HL-60 (cell line): ENCODE results near the gene CNTN6.

ENCODE experiments used
- DNase-seq, 2 experiments: peaks; one replicate each; pipeline ENCODE4 v3.0.0-alpha.2; 2010 to 2020; ENCODE audit warnings: low read depth in 1 of 2, low spot score in 1 of 2
- H3K27ac ChIP-seq: fragments of 250-450 bp; sonication (Bioruptor Pico); replicated peaks from 2 replicates; pipeline ENCODE4 v1.5.1; 2020; ENCODE audit warnings: mild to moderate bottlenecking, moderate library complexity
- H3K27me3 ChIP-seq: fragments of 250-450 bp; sonication (Bioruptor Pico); 2 replicates; pipeline ENCODE4 v1.5.1; 2021; ENCODE audit warnings: mild to moderate bottlenecking, moderate library complexity; ENCODE audit not compliant: insufficient read depth, poor library complexity, severe bottlenecking
- H3K4me3 ChIP-seq: replicated peaks from 2 replicates; pipeline ENCODE4 v1.5.1; 2011; ENCODE audit warnings: mild to moderate bottlenecking, control low read depth, low read length; ENCODE audit not compliant: insufficient read depth
- GABPA ChIP-seq: IDR thresholded peaks from 2 replicates; pipeline ENCODE4 v1.6.1; 2012; ENCODE audit warnings: low read depth
- POLR2AphosphoS5 ChIP-seq: IDR thresholded peaks from 2 replicates; pipeline ENCODE4 v1.6.1; 2012; ENCODE audit warnings: low read depth
- SPI1 ChIP-seq: IDR thresholded peaks from 2 replicates; pipeline ENCODE4 v1.6.1; 2012; ENCODE audit warnings: low read depth, mild to moderate bottlenecking, borderline replicate concordance
- TF ChIP-seq, protein P1 (sequence below): IDR thresholded peaks from one replicate; pipeline ENCODE4 v1.5.1; 2011; ENCODE audit warnings: low read length, control low read depth, inconsistent platforms; ENCODE audit not compliant: insufficient read depth
- TF ChIP-seq, protein P2 (sequence below): IDR thresholded peaks from 2 replicates; pipeline ENCODE4 v1.6.1; 2012; ENCODE audit warnings: low read depth; ENCODE audit not compliant: insufficient replicate concordance

CNTN6 gene

DNA sequence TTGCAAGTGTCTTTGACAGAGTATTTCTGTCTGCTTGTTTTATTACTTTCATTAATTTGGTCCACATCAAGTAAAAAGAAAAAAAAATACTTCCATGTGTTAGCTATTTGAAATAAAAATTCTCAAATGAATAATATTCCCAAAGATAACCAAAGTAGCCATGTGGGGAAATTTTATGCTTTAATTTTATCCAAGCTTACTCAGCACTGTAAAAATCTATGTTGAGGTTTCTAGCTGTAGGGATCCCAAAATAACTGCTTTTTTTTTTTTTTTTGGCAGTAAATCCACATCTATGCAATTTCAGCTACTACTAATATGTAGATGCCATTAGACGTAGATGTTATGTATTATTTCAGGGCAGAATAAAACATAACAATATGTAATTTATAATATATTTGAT is 35.4 kb upstream of the CNTN6 start:
- no peak overlapping the region for H3K27ac ChIP-seq

DNA sequence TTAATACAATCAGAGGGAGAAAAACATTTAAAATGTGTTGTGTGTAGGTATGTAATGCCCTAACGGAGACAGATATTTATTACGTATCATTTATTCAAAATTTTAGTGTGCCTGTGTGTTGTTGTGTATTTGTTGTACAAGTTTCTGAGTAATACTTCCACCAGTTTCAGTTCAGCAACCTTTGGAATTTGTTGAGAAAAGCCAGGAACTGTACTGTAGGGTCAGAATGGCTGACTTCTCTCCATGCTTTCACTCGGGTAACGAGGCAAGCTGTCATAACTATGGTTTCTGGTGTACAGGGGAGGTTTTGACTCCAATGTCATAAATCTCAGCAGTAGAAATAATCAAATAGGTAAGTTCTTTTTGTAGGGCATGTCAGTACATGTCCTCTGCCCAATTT is 23.8 kb upstream of the CNTN6 start:
- no peaks in the 10 kb centered on the region for H3K27me3 ChIP-seq
- no peak overlapping the region for H3K27ac ChIP-seq
- no peak overlapping the region for H3K4me3 ChIP-seq
- TF ChIP-seq, protein P1, sequence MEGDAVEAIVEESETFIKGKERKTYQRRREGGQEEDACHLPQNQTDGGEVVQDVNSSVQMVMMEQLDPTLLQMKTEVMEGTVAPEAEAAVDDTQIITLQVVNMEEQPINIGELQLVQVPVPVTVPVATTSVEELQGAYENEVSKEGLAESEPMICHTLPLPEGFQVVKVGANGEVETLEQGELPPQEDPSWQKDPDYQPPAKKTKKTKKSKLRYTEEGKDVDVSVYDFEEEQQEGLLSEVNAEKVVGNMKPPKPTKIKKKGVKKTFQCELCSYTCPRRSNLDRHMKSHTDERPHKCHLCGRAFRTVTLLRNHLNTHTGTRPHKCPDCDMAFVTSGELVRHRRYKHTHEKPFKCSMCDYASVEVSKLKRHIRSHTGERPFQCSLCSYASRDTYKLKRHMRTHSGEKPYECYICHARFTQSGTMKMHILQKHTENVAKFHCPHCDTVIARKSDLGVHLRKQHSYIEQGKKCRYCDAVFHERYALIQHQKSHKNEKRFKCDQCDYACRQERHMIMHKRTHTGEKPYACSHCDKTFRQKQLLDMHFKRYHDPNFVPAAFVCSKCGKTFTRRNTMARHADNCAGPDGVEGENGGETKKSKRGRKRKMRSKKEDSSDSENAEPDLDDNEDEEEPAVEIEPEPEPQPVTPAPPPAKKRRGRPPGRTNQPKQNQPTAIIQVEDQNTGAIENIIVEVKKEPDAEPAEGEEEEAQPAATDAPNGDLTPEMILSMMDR, result no peak
- no peak for TF ChIP-seq GABPA
- no peak for TF ChIP-seq POLR2AphosphoS5
- TF ChIP-seq, protein P2, sequence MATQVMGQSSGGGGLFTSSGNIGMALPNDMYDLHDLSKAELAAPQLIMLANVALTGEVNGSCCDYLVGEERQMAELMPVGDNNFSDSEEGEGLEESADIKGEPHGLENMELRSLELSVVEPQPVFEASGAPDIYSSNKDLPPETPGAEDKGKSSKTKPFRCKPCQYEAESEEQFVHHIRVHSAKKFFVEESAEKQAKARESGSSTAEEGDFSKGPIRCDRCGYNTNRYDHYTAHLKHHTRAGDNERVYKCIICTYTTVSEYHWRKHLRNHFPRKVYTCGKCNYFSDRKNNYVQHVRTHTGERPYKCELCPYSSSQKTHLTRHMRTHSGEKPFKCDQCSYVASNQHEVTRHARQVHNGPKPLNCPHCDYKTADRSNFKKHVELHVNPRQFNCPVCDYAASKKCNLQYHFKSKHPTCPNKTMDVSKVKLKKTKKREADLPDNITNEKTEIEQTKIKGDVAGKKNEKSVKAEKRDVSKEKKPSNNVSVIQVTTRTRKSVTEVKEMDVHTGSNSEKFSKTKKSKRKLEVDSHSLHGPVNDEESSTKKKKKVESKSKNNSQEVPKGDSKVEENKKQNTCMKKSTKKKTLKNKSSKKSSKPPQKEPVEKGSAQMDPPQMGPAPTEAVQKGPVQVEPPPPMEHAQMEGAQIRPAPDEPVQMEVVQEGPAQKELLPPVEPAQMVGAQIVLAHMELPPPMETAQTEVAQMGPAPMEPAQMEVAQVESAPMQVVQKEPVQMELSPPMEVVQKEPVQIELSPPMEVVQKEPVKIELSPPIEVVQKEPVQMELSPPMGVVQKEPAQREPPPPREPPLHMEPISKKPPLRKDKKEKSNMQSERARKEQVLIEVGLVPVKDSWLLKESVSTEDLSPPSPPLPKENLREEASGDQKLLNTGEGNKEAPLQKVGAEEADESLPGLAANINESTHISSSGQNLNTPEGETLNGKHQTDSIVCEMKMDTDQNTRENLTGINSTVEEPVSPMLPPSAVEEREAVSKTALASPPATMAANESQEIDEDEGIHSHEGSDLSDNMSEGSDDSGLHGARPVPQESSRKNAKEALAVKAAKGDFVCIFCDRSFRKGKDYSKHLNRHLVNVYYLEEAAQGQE, result no peak
- no peak for TF ChIP-seq SPI1
- no peak for DNase-seq

More for the DNA sequence above, 35.4 kb upstream of the CNTN6 start:
- Histone ChIP-seq H3K27me3 (no peaks in the 10 kb centered on the region), H3K4me3 (no peak overlapping the region)
- TF ChIP-seq, protein P1, result no peak
- no peak for TF ChIP-seq POLR2AphosphoS5
- TF ChIP-seq GABPA, result no peak
- TF ChIP-seq SPI1, result no peak
- TF ChIP-seq, protein P2, result no peak
- no peak for DNase-seq

DNA sequence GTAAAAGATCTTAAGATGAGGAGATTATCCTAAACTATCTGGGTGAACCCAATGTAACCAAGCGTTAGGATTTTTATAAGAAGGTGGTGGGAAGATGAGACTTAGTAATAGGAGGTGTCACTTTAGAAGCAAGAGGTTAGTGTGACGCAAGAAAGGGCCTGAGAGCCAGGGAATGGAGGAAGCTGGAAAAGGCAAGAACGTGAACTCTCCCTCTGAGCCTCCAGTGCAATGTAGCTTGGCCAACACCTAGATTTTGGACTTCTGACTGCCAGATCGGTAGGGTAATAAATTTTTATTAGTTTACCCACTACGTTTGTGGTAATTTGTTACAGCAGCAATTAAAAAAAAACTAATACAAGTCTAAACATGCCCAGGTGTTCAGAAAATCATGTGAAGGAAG is 20.8 kb upstream of the CNTN6 start:
- Histone ChIP-seq H3K27ac (no peak overlapping the region), H3K27me3 (no peaks in the 10 kb centered on the region), H3K4me3 (no peak overlapping the region)
- TF ChIP-seq SPI1, result no peak
- TF ChIP-seq, protein P1, result no peak
- TF ChIP-seq GABPA, result no peak
- TF ChIP-seq POLR2AphosphoS5, result no peak
- TF ChIP-seq, protein P2, result no peak
- DNase-seq, result no peak
